ENCODE results near the gene REM1.

DNA sequence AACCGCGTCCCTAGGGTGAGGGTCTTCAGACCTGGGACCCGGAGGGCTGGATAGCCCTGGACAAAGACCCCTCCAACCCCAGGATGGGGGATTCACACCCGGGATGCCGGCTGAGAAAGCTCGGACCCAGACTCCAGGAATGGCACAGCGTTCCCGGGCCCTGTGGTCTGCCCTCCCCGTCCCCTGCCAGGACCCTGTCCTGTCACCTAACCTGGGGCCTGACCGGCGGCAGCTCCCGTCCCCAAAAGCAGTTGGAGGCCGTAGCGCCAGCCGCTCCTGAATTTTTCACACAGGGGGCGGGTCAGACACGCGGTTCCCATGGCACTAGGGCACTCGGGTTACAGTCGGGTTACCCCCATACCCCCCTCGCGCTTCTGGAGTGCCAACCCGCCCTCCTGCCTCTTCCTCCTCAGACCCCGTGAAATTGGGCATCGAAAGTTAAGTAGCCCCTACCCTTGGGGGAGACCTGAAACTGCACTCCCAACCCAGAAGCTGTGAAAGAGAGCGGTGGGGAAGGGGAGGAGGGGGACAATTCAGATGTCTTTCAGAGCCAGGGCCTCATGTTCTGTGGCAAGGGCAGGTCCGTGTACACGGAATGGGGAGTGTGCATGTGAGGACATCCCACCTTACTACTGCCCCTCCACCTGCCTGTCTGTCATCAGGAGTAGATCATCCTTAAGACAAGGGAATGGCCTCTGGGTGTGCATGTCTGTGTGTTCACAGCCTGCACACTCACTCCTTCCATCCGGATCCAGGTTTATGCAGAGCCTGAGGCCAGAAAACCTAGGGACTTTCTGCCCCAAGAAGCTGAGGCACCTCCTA is 595 bp downstream of the REM1 start:
- TF ChIP-seq TCF7L2 (IDR thresholded peaks at IDR 0.05; ENCODE audit: borderline replicate concordance, low read depth, low read length) (no peak), ZBTB8A (tag by site-specific recombination; IDR thresholded peaks at IDR 0.05) (no peak), SP2 (tag by site-specific recombination; IDR thresholded peaks at IDR 0.05) (no peak), ZNF223 (tag by site-specific recombination; IDR thresholded peaks at IDR 0.05) (no peak), GFI1B (tag by site-specific recombination; IDR thresholded peaks at IDR 0.05) (no peak), ZEB2 (tag by site-specific recombination; IDR thresholded peaks at IDR 0.05) (no peak), YY1 (tag by site-specific recombination; IDR thresholded peaks at IDR 0.05) (no peak), ZNF626 (tag by site-specific recombination; IDR thresholded peaks at IDR 0.05) (no peak), PRDM1 (tag by site-specific recombination; IDR thresholded peaks at IDR 0.05) (no peak), WT1 (tag by site-specific recombination; IDR thresholded peaks at IDR 0.05) (no peak)
- TF ChIP-seq, protein P1, sequence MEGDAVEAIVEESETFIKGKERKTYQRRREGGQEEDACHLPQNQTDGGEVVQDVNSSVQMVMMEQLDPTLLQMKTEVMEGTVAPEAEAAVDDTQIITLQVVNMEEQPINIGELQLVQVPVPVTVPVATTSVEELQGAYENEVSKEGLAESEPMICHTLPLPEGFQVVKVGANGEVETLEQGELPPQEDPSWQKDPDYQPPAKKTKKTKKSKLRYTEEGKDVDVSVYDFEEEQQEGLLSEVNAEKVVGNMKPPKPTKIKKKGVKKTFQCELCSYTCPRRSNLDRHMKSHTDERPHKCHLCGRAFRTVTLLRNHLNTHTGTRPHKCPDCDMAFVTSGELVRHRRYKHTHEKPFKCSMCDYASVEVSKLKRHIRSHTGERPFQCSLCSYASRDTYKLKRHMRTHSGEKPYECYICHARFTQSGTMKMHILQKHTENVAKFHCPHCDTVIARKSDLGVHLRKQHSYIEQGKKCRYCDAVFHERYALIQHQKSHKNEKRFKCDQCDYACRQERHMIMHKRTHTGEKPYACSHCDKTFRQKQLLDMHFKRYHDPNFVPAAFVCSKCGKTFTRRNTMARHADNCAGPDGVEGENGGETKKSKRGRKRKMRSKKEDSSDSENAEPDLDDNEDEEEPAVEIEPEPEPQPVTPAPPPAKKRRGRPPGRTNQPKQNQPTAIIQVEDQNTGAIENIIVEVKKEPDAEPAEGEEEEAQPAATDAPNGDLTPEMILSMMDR (tag by site-specific recombination; IDR thresholded peaks at IDR 0.05): no peak
- TF ChIP-seq, protein P2, sequence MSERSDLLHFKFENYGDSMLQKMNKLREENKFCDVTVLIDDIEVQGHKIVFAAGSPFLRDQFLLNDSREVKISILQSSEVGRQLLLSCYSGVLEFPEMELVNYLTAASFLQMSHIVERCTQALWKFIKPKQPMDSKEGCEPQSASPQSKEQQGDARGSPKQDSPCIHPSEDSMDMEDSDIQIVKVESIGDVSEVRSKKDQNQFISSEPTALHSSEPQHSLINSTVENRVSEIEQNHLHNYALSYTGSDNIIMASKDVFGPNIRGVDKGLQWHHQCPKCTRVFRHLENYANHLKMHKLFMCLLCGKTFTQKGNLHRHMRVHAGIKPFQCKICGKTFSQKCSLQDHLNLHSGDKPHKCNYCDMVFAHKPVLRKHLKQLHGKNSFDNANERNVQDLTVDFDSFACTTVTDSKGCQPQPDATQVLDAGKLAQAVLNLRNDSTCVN (tag by site-specific recombination; optimal IDR thresholded peaks at IDR 0.05): no peak
- TF ChIP-seq, protein P3, sequence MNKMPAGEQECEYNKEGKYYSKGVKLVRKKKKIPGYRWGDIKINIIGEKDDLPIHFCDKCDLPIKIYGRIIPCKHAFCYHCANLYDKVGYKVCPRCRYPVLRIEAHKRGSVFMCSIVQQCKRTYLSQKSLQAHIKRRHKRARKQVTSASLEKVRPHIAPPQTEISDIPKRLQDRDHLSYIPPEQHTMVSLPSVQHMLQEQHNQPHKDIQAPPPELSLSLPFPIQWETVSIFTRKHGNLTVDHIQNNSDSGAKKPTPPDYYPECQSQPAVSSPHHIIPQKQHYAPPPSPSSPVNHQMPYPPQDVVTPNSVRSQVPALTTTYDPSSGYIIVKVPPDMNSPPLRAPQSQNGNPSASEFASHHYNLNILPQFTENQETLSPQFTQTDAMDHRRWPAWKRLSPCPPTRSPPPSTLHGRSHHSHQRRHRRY (tag by site-specific recombination; IDR thresholded peaks at IDR 0.05): no peak
